ENCODE results near the gene HMGXB3. TPM values are rescaled to one million over a fixed set of nuclear protein-coding genes. Genes with fewer than 3 reads are reported as not detected.

HMGXB3 gene
- total RNA-seq, 4 donors from 2014 or later = 47.7 to 58.2 (median 55.3) TPM

DNA sequence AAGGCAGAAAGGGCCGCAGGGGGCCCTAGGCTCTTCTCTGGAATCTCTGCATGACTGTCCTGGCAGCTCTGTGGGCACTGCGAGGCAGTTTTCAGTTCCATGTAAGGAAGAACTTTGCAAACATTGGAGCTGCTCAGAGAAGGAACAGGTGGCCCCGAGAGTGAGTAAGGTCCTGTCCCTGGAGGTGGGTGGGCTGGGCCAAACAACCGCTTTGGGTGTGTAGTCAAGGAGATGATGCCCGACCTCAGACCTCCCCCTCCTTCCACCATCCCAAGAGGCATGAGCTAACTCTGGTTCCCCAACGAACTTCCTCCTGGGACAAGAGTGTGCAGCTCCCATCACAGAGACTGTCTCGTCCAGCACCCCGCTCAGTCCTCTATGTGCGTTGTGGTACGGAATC, 65.3 kb downstream of the HMGXB3 start:
- WGBS, 2 donors = 47 to 52% methylated on average over 10 of the region's 10 CpGs
- DNase-seq (ENCODE audit: low spot score in 2 of 2) = peak in 1 of 2 donors; percentile 16
- TF ChIP-seq, protein P1, sequence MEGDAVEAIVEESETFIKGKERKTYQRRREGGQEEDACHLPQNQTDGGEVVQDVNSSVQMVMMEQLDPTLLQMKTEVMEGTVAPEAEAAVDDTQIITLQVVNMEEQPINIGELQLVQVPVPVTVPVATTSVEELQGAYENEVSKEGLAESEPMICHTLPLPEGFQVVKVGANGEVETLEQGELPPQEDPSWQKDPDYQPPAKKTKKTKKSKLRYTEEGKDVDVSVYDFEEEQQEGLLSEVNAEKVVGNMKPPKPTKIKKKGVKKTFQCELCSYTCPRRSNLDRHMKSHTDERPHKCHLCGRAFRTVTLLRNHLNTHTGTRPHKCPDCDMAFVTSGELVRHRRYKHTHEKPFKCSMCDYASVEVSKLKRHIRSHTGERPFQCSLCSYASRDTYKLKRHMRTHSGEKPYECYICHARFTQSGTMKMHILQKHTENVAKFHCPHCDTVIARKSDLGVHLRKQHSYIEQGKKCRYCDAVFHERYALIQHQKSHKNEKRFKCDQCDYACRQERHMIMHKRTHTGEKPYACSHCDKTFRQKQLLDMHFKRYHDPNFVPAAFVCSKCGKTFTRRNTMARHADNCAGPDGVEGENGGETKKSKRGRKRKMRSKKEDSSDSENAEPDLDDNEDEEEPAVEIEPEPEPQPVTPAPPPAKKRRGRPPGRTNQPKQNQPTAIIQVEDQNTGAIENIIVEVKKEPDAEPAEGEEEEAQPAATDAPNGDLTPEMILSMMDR (IDR thresholded peaks at IDR 0.05) = no peak
- TF ChIP-seq POLR2A (IDR thresholded peaks at IDR 0.05) (no peak), EP300 (IDR thresholded peaks at IDR 0.05) (no peak)
- no peaks in the 10 kb centered on the region for H3K36me3 ChIP-seq
- no peaks in the 10 kb centered on the region for H3K27me3 ChIP-seq
- peaks cover 0 to 23% (median 2%) of the 10 kb centered on the region in 4 donors for H3K4me1 ChIP-seq
- H3K9me3 ChIP-seq = no peaks in the 10 kb centered on the region
- H3K27ac ChIP-seq = no peak overlapping the region
- H3K4me3 ChIP-seq = no peak overlapping the region

DNA sequence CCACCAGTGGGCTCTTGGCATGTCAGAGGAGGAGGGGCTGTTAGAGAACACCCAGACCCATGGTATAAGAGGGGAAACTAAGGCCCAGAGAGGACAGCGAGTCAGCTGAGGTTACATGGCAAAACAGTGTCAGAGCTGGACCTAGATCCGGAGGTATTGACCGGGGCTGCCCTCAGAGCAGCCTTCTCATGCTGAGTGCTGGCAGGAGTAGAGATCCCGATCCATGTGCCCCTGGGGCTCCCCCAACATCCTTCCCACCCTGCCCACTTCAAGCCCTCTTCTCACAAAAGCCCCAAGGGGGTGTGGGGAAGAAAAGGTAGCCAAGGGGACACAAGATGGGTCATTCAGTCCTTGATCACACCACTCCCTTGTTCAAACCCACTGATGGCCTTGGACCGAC, 65.9 kb downstream of the HMGXB3 start:
- no peaks in the 10 kb centered on the region for H3K27me3 ChIP-seq
- no peak overlapping the region for H3K27ac ChIP-seq
- no peak for DNase-seq (ENCODE audit: low spot score in 2 of 2)
- peaks cover 0 to 23% (median 2%) of the 10 kb centered on the region in 4 donors for H3K4me1 ChIP-seq
- no peaks in the 10 kb centered on the region for H3K9me3 ChIP-seq
- no peak for TF ChIP-seq EP300 (IDR thresholded peaks at IDR 0.05)
- TF ChIP-seq, protein P1 (IDR thresholded peaks at IDR 0.05) = no peak
- no peak for TF ChIP-seq POLR2A (IDR thresholded peaks at IDR 0.05)
- no peak overlapping the region for H3K4me3 ChIP-seq
- H3K36me3 ChIP-seq = no peaks in the 10 kb centered on the region
- 89 to 98% methylated on average over 5 of the region's 5 CpGs for WGBS, 2 donors

DNA sequence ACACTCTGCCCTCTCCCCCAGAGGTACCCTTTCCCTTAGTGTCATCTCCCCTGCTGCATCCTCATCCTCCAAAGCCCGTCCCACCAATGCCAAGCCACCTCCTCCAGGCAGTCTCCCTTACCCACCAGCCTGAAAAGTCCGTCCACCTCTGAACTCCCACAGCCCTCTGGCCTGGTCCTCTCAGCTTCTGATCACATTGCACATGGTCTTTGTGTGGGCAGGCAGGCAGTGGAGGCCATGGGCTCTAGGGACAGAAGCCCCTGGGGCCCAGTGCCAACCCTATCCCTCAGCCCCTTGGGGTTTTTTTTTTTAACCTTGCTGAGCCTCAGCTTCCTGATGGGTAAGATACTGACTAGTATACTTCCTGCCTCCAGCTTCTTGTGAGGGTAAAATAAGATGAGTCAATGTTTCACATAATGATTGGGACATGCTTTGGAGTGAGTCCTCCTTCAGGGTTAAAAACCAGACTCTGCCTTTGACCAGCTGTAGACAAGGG, 66.4 kb downstream of the HMGXB3 start:
- no peaks in the 10 kb centered on the region for H3K9me3 ChIP-seq
- H3K27ac ChIP-seq = no peak overlapping the region

DNA sequence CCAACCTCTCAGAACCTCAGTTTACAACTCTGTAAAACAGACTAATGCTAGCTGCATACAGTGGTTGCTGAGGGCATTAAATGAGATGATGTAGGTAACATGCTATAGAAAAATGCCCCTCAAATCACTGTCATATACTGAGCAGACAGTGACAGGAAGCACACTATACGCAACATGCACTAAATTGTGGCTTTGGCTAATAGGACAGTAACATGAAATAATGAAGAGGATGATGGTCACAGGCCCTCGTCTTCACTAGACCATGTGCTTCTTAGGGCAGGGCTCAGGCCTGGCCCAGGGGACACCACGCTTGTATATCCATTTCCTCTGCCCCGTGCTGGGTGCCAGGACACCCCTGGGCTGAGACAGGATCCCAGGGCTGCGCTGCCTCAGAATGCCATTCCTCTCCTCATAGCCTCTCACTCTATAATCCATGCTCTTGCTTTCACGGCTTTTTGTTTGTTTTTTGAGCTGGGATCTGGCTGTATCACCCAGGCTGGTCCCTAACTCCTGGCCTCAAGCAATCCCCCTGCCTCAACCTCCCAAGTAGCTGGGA, 66.9 kb downstream of the HMGXB3 start:
- no peak overlapping the region for H3K27ac ChIP-seq
- TF ChIP-seq POLR2A (IDR thresholded peaks at IDR 0.05) (no peak), EP300 (IDR thresholded peaks at IDR 0.05) (no peak)
- TF ChIP-seq, protein P1 (IDR thresholded peaks at IDR 0.05) = no peak
- H3K27me3 ChIP-seq = no peaks in the 10 kb centered on the region
- H3K9me3 ChIP-seq = no peaks in the 10 kb centered on the region
- no peak for DNase-seq (ENCODE audit: low spot score in 2 of 2)
- WGBS, 2 donors = 86% methylated on average over 6 of the region's 6 CpGs
- H3K4me3 ChIP-seq = no peak overlapping the region
- H3K36me3 ChIP-seq = no peaks in the 10 kb centered on the region
- peaks cover 0 to 23% (median 2%) of the 10 kb centered on the region in 4 donors for H3K4me1 ChIP-seq

More for the DNA sequence above, 66.4 kb downstream of the HMGXB3 start:
- Histone ChIP-seq H3K4me1 (peaks cover 0 to 23% (median 2%) of the 10 kb centered on the region in 4 donors), H3K36me3 (no peaks in the 10 kb centered on the region), H3K4me3 (no peak overlapping the region), H3K27me3 (no peaks in the 10 kb centered on the region)
- WGBS, 2 donors = 84 to 85% methylated on average over 2 of the region's 2 CpGs
- TF ChIP-seq, protein P1 (IDR thresholded peaks at IDR 0.05) = no peak
- TF ChIP-seq POLR2A (IDR thresholded peaks at IDR 0.05) = no peak
- no peak for TF ChIP-seq EP300 (IDR thresholded peaks at IDR 0.05)
- no peak for DNase-seq (ENCODE audit: low spot score in 2 of 2)

DNA sequence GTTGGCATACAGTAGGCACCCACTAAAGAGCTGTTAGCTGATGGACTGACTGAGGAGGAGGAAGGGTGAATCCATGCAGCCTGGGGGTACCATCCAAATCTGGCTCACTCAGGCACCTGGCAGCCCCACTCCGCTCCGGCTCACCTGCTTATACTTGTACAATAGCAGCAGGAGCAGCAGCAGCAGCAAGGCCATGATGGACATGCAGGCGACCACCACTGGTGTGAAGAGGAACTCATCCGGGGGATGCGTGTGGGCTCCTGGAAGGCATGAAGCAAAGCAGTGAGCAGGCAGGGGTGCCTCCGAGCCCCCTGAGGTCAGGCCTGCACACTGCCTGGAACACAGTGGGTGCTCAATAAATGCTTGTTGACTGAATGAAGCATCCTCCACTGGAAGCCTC, 67.5 kb downstream of the HMGXB3 start:
- peaks cover 0 to 23% (median 2%) of the 10 kb centered on the region in 4 donors for H3K4me1 ChIP-seq
- no peak for DNase-seq (ENCODE audit: low spot score in 2 of 2)
- no peaks in the 10 kb centered on the region for H3K36me3 ChIP-seq
- no peak overlapping the region for H3K27ac ChIP-seq
- no peaks in the 10 kb centered on the region for H3K9me3 ChIP-seq
- no peak overlapping the region for H3K4me3 ChIP-seq
- WGBS, 2 donors = 87% methylated on average over 5 of the region's 6 CpGs; no CpG with 5 or more reads in 1 of the 2 donors
- H3K27me3 ChIP-seq = no peaks in the 10 kb centered on the region
- TF ChIP-seq, protein P1 (IDR thresholded peaks at IDR 0.05) = no peak
- no peak for TF ChIP-seq EP300 (IDR thresholded peaks at IDR 0.05)

All from tibial nerve (tissue), 4 donors.